Natural killer cell (primary cell): Measurements from ENCODE around the gene DBN1. TPM values are rescaled to one million over a fixed set of nuclear protein-coding genes. Genes with fewer than 3 reads are reported as not detected.

ENCODE experiments used
- ATAC-seq, 3 donors: fragments of 150-1000 bp in 2 of 3; fragments of 200-7000 bp in 1 of 3; cut with Tn5 transposase; 1 replicate in 1 of 3; 2 replicates in 2 of 3; pipeline ENCODE4 v1.10.0; 2021; ENCODE audit warnings: mild to moderate bottlenecking in 2 of 3, moderate library complexity in 2 of 3
- DNase-seq, 2 donors: peaks; one replicate each; pipeline versions ENCODE4 v3.0.0 to v3.0.0-alpha.2; 2013 to 2021; ENCODE audit warnings: mixed read lengths in 1 of 2
- H3K27ac ChIP-seq: one replicate; pipeline ENCODE4 v1.5.1; 2013; ENCODE audit warnings: mild to moderate bottlenecking, low read length
- H3K27me3 ChIP-seq: one replicate; pipeline ENCODE4 v1.6.1; 2013; ENCODE audit warnings: low read length; ENCODE audit not compliant: control insufficient read depth, insufficient read depth
- H3K36me3 ChIP-seq: one replicate; pipeline ENCODE4 v1.6.1; 2013; ENCODE audit warnings: low read length; ENCODE audit not compliant: control insufficient read depth, insufficient read depth
- H3K4me1 ChIP-seq: one replicate; pipeline ENCODE4 v1.6.1; 2013; ENCODE audit warnings: low read length; ENCODE audit not compliant: control insufficient read depth, insufficient read depth
- H3K4me3 ChIP-seq: one replicate; pipeline ENCODE4 v1.5.1; 2013; ENCODE audit warnings: low read length
- H3K9me3 ChIP-seq: one replicate; pipeline ENCODE4 v1.6.1; 2013; ENCODE audit warnings: low read length; ENCODE audit not compliant: control insufficient read depth, insufficient read depth
- H3K27ac Mint-ChIP-seq, 2 donors: one replicate each; pipeline ENCODE4 v1.8.0; 2022; ENCODE audit warnings: mild to moderate bottlenecking in 2 of 2, mixed read lengths in 2 of 2, moderate library complexity in 1 of 2
- H3K27me3 Mint-ChIP-seq, 2 donors: one replicate each; pipeline ENCODE4 v1.8.0; 2022; ENCODE audit warnings: low read depth in 2 of 2, mixed read lengths in 2 of 2
- H3K36me3 Mint-ChIP-seq: one replicate; pipeline ENCODE4 v1.8.0; 2022; ENCODE audit warnings: mixed read lengths
- H3K4me1 Mint-ChIP-seq, 2 donors: one replicate each; pipeline ENCODE4 v1.8.0; 2022; ENCODE audit warnings: mixed read lengths in 2 of 2
- H3K4me3 Mint-ChIP-seq: one replicate; pipeline ENCODE4 v1.8.0; 2022; ENCODE audit warnings: mild to moderate bottlenecking, moderate library complexity, mixed read lengths
- H3K9me3 Mint-ChIP-seq, 2 donors: one replicate each; pipeline ENCODE4 v1.8.0; 2022; ENCODE audit warnings: mixed read lengths in 2 of 2
- whole genome bisulfite sequencing: methylation state at CpG from one replicate; pipeline ENCODE4 v1.1.7; 2013; ENCODE audit warnings: missing lambda C conversion rate; ENCODE audit not compliant: insufficient coverage; 5-methylcytosine and 5-hydroxymethylcytosine counted together
- intact Hi-C: fragments of 100-400 bp; cut with micrococcal nuclease; formaldehyde crosslinking; loops from one replicate; pipeline ENCODE4 v1.14.2; 2022
- total RNA-seq, 4 donors: library from RNA; stranded (reverse); fragments of 120-200 nt in 1 of 4; gene quantifications; one replicate each; pipeline versions ENCODE4 v1.2.3 to v1.2.4, GENCODE V29; 2013 to 2022
- TF ChIP-seq, protein P1 (sequence below): fragments of 200-600 bp; IDR thresholded peaks from one replicate; pipeline ENCODE4 v1.8.0; 2022; ENCODE audit warnings: antibody characterized with exemption

Gene DBN1
- total RNA-seq, 3 donors from 2014 or later (not counting 1 experiment from before 2014, with no cell fraction given), result 13.7 to 25.2 (median 15.0) TPM

DNA sequence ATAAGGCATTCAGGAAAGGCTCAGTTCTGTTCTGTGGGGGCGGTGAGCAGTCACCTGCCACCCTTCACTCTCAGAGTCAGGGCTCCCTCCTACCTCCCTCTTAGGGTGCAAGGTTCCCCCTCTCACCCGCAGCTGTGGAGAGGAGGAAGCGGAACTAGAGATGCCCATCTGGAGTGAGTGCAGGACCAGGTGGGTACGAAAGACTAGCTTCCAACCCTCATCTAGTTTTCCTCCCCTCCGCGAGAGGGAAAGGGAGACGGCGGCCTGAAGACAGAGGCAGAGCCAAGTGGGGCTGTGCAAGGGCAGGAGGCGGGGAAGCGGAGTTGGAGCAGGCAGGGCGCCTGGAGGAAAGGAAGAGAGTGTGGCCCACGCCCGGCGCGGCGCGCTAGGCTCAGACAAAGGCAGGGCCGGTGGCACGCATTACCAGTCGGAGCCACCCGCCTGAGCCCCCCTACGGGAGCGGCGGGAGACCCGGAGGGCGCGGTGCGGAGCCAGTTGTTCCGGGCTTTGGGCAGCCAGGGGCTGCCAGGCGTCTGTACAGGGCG, 19.5 kb downstream of the DBN1 start:
- Mint-ChIP-seq H3K4me1 (peaks cover 15 to 31% of the 10 kb centered on the region in 2 donors), H3K27me3 (no peaks in the 10 kb centered on the region), H3K9me3 (no peaks in the 10 kb centered on the region), H3K36me3 (no peaks in the 10 kb centered on the region), H3K27ac (peak overlapping the region; percentile 85 to 90), H3K4me3 (peak overlapping the region; percentile 87)
- intact Hi-C loops, result loop anchor here (1.0 to 5.0 kb wide), 3 partner anchors 8 to 137 kb away; partner anchors contain the start of gene PRR7
- H3K27me3 ChIP-seq, result no peaks in the 10 kb centered on the region
- no peaks in the 10 kb centered on the region for H3K36me3 ChIP-seq
- no peak for ATAC-seq
- peak overlapping the region; percentile 34 for H3K4me3 ChIP-seq
- H3K27ac ChIP-seq, result peak overlapping the region; percentile 91
- H3K9me3 ChIP-seq, result no peaks in the 10 kb centered on the region
- WGBS, result 5% methylated on average over 28 of the region's 31 CpGs
- peaks cover 38% of the 10 kb centered on the region for H3K4me1 ChIP-seq
- TF ChIP-seq, protein P1, sequence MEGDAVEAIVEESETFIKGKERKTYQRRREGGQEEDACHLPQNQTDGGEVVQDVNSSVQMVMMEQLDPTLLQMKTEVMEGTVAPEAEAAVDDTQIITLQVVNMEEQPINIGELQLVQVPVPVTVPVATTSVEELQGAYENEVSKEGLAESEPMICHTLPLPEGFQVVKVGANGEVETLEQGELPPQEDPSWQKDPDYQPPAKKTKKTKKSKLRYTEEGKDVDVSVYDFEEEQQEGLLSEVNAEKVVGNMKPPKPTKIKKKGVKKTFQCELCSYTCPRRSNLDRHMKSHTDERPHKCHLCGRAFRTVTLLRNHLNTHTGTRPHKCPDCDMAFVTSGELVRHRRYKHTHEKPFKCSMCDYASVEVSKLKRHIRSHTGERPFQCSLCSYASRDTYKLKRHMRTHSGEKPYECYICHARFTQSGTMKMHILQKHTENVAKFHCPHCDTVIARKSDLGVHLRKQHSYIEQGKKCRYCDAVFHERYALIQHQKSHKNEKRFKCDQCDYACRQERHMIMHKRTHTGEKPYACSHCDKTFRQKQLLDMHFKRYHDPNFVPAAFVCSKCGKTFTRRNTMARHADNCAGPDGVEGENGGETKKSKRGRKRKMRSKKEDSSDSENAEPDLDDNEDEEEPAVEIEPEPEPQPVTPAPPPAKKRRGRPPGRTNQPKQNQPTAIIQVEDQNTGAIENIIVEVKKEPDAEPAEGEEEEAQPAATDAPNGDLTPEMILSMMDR, result no peak
- peak in 1 of 2 donors; percentile 45 for DNase-seq

DNA sequence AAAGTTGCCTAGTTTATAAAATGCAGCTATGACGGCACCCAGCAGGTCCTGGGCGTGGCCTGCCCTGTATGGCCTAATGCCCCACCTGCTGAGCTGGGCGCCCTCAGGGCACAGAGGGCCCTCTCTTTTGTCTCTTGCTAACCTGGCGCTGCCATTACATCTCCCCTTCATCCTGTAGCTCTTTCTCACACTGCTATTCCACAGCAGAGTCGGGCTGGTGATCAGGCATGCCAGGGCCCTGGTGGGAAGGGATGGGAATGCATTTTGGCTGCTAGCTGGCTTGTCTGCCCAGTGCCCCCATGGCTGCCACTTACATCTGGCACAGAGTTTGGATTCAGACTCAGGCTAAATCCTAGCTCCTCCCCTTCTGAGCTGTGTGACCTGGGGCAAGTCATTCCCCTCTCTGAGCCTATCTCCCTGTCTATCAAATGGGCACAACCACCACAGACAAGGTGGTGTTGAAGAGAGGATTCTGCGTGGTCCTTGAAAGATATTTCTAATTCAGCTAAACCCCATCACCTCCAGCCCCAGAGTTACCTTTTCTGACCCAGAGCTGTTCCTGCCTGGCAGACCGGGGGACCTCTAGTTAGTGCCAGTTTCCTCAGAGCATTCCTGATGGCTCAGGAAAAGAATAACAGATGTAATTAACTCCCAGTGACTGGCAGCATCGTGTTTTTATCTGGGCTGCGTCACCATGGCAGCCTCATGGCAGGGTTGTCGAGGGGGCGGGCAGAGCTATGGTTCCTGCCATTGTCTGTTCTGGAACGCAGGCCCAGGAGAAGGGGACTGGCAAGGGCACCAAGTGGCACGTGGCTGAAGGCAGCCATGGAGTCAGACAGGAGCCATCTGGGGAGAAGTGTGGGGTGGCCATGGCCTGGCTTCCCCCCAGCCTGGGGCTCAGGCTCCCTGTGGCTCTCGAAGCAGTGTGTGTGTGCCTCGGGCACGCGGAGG, 20.5 kb downstream of the DBN1 start:
- DNase-seq, result no peak
- H3K9me3 Mint-ChIP-seq, result no peaks in the 10 kb centered on the region
- no peaks in the 10 kb centered on the region for H3K27me3 Mint-ChIP-seq
- TF ChIP-seq, protein P1, result no peak
- H3K4me1 Mint-ChIP-seq, result peaks cover 20 to 39% of the 10 kb centered on the region in 2 donors
- no peak for ATAC-seq
- H3K4me3 Mint-ChIP-seq, result peak overlapping the region; percentile 37
- Histone ChIP-seq H3K4me3 (no peak overlapping the region), H3K4me1 (peaks cover 47% of the 10 kb centered on the region), H3K27me3 (no peaks in the 10 kb centered on the region), H3K36me3 (no peaks in the 10 kb centered on the region), H3K9me3 (no peaks in the 10 kb centered on the region), H3K27ac (no peak overlapping the region)
- 95% methylated on average over 15 of the region's 17 CpGs for WGBS
- peak overlapping the region; percentile 85 to 90 for H3K27ac Mint-ChIP-seq
- no peaks in the 10 kb centered on the region for H3K36me3 Mint-ChIP-seq
- intact Hi-C loops, result loop anchor here (5.0 kb wide), 1 partner anchor 136 kb away; no protein-coding TSS in a partner anchor

DNA sequence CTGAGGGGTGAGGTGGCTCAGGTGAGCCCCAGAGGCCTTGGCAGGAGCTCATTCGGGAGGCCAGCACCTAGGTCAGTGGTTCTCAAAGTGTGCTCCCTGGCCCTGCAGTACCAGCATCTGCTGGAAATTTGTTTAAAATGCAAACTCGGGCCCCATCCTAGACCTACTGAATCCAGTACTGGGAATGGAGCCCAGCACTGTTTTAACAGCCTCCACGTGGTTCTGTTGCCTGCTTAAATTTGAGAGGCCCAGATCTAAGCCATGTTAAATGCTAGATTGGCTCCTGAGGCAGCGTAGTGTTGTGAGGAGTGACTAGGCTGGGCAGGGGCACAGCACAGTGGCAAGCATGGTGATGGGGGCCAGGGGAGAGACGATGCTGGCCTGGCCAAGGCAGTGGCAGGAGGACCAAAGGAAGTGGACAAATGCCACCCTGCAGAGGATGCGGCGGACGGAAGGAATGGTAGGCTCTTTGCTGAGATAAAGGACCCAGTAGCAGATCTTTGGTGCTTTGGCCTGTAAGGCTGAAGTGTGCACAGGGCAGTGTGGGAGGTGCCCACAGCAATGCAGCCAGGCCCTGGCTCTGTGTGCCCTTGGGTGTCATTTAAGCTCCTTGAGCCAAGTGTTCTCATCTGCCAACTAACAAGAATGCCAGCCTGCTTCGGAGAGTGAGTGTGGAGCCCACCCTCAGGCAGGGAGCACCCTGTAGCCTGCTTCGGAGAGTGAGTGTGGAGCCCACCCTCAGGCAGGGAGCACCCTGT, 22.6 kb downstream of the DBN1 start:
- Mint-ChIP-seq H3K27ac (peak overlapping the region in 1 of 2 donors; percentile 35), H3K4me1 (peaks cover 16 to 36% of the 10 kb centered on the region in 2 donors), H3K36me3 (no peaks in the 10 kb centered on the region), H3K9me3 (no peaks in the 10 kb centered on the region), H3K4me3 (peak overlapping the region; percentile 37), H3K27me3 (no peaks in the 10 kb centered on the region)
- peaks cover 45% of the 10 kb centered on the region for H3K4me1 ChIP-seq
- H3K4me3 ChIP-seq, result no peak overlapping the region
- TF ChIP-seq, protein P1, result no peak
- DNase-seq, result no peak
- no peaks in the 10 kb centered on the region for H3K36me3 ChIP-seq
- WGBS, result 90% methylated on average over 9 of the region's 10 CpGs
- no peaks in the 10 kb centered on the region for H3K9me3 ChIP-seq
- H3K27me3 ChIP-seq, result no peaks in the 10 kb centered on the region
- no peak overlapping the region for H3K27ac ChIP-seq
- intact Hi-C loops, result loop anchor here (5.0 kb wide), 1 partner anchor 134 kb away; no protein-coding TSS in a partner anchor
- no peak for ATAC-seq
